CD4-positive, alpha-beta T cell treated with Interleukin-21 for 1 hour (primary cell): Measurements from ENCODE around the gene AMN1.
"Not testable (repeated sequence)": the region's sequence is repeated elsewhere in the genome, so short reads cannot be mapped to it uniquely, and the experiment has no call there.

Source experiments
- DNase-seq: peaks from one replicate; pipeline ENCODE4 v3.0.0-alpha.2; 2020

Gene AMN1

DNA sequence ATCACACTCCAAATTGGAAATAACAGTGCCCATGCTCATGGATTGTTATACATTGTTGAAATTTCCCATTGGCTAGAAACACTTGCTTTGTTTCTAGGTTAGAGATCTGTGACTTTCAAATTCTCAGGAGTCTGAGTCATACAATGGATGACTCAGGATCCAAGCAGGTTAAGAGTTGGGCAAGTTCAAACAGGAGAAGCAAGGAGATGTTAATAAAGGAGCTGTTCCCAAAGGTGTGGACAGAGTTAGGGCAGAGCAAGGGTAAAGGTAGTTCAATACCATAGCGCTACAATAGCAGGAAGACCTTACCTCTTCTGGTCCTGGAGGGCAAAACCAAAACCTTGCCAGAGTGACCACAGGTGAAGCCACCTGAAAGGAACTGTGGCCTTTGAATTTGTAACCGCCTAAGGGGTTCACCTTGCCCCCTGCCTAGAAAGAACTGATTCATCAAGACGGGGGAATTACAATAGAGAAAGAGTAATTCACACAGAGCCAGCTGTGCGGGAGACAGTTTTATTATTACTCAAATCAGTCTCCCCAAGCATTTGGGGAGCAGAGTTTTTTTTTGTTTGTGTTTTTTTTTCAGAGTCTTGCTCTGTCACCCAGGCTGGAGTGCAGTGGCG lies 4.2 kb upstream of the AMN1 start:
- DNase-seq = peak; percentile 36

DNA sequence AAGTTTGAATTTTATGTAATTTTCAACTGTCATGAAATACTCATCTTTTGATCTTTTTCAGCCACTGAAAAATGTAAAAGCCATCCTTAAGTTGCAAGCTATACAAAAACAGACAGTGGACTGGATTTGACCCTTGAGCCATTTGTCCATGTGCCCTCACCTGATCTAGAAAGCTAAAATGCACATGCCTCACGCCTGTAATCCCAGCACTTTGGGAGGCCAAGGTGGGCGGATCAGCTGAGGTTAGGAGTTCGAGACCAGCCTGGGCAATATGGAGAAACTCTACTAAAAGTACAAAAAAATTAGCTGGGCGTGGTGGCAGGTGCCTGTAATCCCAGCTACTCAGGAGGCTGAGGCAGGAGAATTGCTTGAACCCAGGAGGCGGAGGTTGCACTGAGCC lies 2.4 kb upstream of the AMN1 start:
- not testable (repeated sequence) for DNase-seq

DNA sequence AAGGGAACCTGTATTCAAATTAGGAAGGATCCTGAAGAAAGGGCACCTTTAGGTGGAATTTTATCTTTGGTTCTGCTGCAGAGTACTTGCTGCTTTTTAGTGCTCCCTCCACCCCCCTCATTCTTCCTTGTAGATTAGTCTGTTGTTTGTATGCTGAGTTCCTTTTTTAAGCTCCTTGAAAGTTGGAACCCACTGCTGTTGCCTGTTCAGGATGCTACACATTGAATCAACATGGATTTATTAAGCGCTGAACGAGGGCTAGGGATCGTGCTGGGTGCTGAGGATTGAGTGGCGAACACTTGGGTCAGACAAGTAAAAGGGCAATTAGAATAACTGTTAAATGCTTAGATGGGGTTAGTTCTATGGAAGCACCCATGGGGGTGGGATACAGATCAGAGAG lies 884 bp upstream of the AMN1 start:
- DNase-seq = no peak

DNA sequence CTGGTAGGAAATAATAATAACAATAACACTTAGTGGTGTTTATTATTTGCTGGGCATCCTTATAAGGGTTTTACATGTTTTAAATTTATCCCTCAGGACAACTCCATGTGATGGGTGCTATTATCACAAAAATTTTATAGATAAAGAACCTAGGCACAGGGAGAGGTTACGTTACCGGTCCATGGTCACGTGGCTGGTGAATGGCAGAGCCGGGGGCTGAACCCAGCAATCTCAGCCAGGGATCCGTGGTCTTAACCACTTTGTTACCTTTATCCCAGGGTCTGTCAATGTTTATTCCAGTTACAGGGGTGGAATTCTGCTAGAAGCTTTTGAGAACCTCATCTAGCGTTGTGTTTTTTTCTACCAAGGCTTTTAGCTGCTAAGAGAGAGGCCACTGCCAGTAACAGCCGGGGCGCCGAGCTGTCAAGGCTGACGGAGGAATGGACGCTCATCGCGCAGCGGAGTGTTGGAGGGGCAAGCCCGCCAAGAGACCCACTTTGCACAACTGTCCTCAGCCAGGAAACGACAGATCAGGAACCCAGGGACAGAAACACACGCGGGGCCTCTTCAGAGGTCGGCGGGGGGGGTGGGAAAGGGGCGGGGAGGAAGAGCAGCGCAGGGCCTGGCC lies 418 bp downstream of the AMN1 start:
- DNase-seq = no peak

DNA sequence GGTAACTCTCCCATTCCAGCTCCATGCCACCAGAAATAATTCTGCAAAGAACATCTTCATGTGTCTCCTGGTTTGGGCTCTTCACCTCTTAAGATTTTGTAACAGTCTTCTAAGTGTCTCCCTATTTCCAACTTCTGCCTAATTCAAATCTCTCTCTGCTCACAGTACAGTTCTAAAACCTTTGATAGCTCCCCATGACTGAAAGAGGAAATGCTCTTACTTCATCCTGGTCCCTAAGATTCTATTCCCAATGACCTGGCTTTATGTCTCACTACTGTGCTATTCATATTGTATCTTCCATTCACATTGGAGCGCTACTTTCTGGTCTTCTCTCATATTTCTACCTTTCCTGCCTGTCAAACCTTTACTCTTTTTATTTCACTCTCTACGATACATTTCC lies 1.6 kb downstream of the AMN1 start:
- DNase-seq = no peak

DNA sequence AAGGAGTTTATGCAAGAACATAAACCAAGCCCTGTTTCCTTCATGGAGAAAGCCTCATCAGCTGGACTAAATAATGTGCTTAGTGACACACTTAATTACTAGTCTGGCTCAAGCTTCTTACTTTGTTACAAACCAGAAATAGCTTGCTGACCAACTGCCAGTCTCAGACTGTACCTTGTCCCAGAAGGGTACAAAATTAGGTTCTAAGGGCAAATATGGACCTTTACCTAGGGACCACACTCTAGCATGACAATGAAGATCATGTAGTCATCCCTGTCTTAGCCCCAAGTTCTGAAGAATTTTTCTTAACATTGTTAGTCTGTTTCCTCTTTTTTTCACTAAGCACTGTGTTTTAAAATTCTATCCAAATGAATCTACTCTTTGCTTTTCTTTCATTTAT lies 2.2 kb downstream of the AMN1 start:
- no peak for DNase-seq

DNA sequence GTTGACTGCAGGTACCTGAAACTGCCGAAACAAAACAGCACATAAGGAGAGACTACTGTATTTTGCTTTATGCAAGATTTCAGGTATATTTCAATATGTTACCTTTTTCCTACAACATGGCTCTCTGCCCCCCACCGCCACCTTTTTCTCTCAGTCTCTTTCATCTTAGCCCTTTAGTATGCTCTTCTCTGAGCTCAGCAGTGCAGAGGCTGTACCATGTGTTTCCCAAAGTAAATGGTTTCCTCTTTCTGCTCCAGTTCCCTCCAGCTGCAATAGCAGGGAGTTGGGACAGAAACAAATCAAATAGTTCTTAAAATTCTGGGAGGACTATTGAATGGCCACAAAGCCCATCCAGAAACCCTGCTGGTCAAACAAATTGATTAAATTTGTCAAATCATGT lies 4.3 kb downstream of the AMN1 start:
- DNase-seq = no peak

DNA sequence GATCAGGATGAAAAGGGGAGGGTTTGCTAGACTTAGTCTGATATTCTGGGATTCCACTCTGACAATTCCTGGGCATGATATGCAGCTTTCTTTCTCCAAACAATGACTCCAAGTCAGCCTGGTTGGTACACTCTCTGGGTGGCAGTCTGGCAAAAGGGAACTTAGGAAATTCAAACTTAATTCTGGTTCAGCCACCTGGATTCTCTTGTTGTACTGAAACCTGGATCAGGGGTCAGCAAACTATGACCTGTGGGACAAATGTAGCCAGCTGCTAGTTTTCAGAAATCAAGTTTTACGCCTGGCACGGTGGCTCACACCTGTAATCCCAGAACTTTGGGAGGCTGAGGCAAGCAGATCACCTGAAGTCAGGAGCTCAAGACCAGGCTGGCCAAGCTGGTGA lies 6.2 kb downstream of the AMN1 start:
- no peak for DNase-seq

DNA sequence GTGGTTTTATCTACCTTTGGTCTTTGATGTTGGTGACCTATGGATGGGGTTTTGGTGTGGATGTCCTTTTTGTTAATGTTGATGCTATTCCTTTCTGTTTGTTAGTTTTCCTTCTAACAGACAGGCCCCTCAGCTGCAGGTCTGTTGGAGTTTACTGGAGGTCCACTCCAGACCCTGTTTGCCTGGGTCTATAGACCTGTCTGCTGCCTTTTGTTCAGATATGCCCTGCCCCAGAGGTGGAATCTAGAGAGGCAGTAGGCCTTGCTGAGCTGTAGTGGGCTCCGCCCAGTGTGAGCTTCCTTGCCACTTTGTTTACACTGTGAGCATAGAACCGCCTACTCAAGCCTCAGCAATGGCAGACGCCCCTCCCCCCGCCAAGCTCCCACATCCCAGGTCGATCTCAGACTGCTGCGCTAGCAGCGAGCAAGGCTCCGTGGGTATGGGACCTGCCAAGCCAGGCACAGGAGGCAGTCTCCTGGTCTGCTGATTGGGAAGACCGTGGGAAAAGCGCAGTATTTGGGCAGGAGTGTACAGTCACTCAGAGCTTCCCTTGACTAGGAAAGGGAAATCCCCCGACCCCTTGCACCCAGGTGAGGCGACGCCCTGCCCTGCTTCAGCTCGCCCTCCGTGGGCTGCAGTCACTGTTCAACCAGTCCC lies 10.2 kb downstream of the AMN1 start:
- DNase-seq = not testable (repeated sequence)

DNA sequence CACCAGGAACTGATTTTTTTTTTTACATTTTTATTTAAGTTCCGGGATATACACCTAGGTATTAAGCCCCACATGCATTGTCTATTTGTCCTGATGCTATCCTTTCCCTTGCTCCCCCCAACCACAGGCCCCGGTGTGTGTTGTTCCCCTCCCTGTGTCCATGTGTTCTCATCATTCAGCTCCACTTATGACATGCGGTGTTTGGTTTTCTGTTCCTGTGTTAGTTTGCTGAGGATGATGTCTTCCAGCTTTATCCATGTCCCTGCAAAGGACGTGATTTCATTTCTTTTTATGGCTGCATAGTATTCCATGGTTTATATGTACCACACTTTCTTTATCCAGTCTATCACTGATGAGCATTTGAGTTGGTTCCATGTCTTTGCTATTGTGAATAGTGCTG lies 11.8 kb downstream of the AMN1 start:
- DNase-seq = not testable (repeated sequence)

DNA sequence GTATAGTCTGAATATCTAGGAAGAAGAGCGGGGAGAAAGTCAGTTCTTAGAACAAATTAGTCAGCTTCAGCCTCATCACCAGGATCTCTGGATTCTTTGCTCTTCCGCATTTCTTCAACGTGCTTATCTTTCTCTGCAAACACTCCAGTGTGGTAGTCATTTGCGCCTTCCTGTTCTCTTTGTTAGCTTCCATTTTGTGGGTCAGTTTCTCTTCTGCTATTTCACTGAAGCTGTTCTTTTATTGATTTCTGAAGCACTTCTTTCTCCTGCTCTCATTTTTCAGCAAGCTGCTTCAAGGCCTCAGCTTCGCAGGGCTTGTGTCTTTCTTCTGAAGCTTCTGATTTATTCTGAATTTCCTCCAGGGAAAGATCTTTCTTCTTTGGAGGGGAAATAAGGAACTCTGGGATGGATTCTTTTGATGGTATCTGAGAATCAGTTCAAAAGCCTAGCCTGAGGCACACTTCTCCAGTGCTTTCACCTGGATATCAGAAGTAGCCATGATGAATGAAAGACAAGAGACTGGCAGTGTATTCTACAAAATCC lies 13.5 kb downstream of the AMN1 start:
- DNase-seq = no peak

DNA sequence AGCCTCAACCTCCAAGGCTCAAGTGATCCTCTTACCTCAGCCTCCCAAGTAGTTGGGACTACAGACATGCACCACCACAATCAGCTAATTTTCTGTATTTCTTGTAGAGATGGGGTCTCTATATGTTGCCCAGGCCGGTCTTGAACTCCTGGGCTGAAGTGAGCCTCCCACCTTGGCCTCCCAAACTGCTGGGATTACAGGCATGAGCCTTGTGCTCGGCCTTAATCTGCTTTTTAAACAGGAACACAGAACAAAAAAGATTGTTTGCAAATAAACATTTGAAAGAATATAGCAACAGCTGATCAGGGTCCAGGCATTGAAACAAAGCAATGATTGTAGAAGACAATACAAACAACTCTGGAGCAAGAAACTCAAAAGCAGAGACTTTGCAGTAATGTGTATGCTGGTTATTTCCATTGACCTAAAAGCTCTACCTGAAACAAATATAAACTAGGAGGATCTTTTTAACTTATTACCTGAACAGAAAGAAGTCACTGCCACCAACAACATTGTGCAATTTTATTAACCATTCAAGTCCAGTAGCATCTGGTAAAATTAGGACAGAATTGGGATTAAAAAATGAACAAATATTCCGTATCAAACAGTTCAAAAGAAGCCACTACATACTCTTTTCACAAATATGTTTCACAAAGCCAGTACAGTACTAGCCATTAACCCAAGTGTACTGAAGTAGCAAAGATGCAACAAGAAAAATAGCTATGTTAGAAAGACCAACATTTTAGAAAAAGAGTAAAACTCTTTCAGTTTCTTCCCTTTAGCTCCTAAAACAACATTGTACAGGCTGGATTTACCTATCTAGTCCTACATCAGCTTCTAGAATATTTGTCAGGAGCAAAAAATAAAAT lies 14.2 kb downstream of the AMN1 start:
- no peak for DNase-seq

DNA sequence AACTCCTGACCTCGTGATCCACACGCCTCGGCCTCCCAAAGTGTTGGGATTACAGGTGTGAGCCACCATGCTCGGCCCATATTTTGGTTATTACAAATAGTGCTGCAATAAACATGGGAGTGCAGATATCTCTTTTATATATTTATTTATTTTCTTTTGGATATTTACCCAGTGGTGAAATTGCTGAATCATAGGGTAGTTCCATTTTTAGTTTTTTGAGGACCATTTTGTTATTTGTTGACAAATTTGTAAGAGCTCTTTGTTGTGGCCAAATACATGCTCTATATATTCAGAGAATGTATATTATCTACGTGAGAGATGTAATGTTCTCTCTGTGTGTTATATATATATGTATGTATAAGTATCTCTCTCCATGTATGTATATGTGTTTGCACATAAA lies 15.9 kb downstream of the AMN1 start:
- DNase-seq = no peak

DNA sequence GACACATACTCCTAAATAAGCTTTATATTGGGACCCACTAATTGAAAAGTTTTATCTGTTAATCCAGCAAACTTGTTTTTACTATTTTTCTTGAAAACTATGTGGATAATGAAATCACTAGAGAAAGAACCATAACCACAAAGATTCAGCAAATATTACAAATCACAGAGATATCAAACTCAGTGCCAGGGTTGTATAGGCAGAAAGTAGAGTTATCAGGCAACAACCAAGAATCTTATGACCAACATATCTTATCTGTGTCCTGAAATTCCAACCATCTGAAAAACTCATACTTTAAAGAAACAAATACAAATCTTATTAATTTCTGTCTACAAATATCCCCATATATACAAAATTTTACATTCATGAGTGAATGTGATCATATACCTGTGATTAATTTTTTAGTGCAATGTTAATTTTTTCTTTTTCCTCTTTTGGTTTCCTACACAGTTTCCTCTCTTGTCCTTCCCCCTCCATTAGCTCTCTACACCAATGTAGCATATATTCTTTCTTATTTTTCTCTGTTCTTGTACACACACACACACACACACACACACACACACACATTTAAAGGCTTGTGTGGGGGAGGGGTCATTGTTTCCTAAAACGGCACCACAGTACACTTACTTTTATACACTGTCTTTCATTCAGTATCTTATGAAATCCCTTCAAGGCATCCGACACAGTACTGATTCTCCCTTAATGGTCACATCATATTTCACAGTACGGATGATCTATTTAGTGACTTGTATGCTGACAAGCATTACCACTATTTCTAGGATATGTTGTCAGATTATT lies 18.6 kb downstream of the AMN1 start:
- no peak for DNase-seq

DNA sequence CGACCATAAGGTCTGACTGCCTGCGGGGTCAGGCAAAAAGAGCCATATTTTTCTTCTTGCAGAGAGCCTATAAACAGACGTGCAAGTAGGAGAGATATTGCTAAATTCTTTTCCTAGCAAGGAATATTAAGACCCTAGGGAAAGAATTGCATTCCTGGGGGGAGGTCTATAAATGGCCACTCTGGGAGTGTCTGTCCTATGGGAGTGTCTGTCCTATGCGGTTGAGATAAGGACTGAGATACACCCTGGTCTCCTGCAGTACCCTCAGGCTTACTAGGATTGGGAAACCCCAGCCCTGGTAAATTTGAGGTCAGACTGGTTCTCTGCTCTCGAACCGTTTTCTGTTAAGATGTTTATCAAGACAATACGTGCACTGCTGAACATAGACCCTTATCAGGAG lies 20.7 kb downstream of the AMN1 start:
- DNase-seq = not testable (repeated sequence)

DNA sequence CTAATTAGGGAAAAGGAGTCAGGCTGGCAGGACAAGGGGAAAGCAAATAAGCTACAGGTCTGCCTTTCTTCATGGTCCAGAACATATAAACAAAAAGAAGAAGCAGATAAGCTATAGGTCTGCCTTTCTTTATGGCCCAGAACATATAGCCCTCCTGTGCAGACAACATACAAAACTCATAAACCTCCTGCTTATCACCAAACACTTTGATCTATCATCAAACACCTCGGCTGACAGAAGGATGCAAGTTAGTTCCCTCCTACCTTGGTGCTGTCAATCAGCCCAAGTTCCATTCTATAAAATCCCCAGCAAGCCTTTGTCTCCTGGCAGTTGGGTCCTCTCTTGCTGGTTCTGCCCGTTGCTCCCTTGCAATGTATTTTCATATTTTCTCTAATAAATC lies 23.2 kb downstream of the AMN1 start:
- DNase-seq = no peak

DNA sequence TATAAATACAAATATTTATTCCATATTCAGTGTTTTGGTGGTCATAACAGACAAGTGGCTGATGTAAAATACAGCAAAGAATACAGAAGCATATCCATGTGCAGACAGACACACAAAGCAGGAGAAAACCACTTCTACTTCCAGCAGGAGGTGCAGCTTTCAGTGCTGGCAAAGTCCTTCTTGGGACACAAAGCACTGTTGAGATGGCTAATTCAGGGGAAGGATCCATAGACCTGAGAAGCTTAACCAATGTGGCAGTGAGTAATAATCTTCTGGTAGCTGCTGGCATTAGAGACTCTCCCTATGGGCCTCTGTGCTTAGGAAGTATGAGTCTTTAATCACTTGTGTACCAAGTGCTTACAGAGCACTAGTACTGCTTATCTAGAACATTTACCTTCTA lies 26.8 kb downstream of the AMN1 start:
- no peak for DNase-seq

DNA sequence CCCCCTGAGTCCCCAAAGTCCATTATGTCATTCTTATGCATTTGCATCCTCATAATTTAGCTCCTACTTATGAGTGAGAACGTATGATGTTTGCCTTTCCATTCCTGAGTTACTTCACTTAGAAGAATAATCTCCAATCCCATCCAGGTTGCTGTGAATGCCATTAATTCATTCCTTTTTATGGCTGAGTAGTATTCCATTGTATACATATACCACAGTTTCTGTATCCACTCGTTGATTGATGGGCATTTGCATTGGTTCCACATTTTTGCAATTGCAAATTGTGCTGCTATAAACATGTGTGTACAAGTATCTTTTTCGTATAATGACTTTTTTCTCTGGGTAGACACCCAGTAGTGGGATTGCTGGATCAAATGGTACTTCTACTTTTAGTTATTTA lies 38.9 kb downstream of the AMN1 start:
- DNase-seq = not testable (repeated sequence)

DNA sequence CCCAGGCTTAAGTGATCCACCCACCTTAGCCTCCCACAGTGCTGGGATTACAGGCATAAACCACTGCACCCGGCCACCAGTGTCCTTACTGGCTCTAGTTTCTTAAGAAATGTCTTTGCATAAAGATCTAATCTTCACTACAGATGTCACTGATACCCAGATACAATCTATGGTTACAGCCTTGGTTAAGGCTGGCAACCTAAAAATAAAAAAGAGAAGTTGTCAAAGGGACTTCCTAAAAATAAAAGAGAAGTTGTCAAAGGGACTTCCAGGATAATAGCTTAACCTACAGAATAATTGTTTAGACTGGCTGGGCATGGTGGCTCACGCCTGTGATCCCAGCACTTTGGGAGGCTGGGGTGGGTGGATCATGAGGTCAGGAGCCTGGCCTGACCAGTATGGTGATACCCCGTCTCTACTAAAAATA lies 41.7 kb downstream of the AMN1 start:
- no peak for DNase-seq

DNA sequence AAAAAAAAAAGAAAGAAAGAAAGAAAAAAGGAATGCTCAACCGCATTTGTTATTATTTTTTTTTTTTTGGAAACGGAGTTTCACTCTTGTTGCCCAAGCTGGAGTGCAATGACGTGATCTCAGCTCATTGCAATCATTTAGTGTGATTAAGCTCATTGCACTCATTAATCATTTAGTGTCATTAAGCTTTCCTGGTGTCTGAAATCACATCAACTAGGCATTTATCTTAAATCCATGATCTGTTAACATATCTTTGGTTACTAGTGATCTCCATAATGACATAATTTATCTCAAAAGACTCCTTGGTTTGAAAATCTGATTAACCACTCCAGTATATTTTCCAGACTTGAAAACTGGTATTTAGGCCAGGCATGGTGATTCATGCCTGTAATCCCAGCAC lies 43.0 kb downstream of the AMN1 start:
- no peak for DNase-seq

DNA sequence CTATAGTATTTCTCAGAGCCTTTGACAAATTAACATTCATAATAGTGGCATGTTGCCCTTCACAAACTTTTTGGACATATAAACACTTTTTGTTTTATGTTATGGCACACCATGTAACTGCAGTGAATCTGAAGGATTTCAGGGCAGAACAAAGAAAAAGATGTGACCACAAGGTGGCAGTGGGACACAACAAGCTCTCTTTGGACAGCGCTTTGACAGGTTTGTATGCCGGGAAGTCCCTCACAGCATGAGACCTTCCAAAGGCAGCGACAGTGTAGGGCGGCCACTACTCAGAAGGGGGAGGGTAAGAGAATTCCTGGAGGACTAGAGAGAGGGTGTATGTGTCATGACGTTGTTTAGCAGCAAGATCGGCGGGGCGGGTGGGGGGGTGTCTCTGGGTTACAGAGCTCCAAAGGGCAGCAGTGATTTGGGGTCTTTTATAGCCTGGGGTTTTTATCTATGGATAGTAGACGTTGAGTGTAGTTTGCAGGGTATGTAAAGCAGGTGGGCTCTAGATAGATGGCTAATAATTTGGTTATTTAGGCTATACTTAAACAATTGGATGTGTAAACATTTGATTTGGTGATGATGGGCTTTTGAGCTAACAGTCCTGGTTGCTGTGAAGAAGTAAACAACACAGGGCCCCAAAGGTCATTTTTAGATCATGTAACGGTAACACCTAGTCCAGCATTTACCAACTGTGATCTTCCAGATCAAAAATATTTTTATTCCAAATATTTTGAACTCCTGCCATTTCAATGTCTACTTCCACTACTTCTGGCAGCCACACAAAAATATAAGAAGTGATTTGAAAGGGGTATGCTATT lies 46.5 kb downstream of the AMN1 start:
- peak; percentile 85 for DNase-seq

DNA sequence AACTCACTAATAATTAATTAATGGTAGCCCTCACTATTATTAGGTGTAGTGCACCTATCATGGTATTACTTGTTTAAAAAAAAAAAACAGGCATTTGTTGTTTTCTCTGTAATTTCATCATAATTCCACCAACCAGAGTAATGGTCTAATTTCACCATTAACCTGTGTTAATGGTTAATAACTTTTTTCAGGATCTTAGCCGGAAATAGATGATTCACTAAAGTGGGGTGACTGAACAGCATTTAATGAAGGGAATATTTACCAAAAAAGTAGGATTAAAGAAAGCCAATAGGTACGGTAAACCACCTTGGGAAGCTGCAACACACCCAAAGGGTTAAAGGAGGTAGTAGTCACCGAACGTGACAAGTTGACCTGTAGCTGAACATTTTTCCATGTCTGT lies 56.3 kb downstream of the AMN1 start:
- no peak for DNase-seq
